Right lobe of liver (tissue), 6 donors: ENCODE measurements around the gene SLC35B2. TPM values are rescaled to one million over a fixed set of nuclear protein-coding genes. Genes with fewer than 3 reads are reported as not detected.

ENCODE experiments used
- ATAC-seq, 4 donors: fragments of 200-7000 bp; cut with Tn5 transposase; one replicate each; pipeline ENCODE4 v1.9.1; 2020; ENCODE audit warnings: mild to moderate bottlenecking in 4 of 4, moderate library complexity in 4 of 4
- DNase-seq, 3 donors: peaks; one replicate each; pipeline ENCODE4 v3.0.0-alpha.2; 2020
- H3K27ac ChIP-seq, 3 donors: fragments of 200-600 bp; one replicate each; pipeline ENCODE4 v1.8.0; 2022
- H3K27me3 ChIP-seq, 2 donors: fragments of 200-600 bp; one replicate each; pipeline ENCODE4 v1.8.0; 2022
- H3K36me3 ChIP-seq, 4 donors: fragments of 200-600 bp; sonication (generic) in 1 of 4; one replicate each; pipeline versions ENCODE4 v1.5.1 to v1.8.0; 2017 to 2022; ENCODE audit warnings: control low read depth in 1 of 4
- H3K4me1 ChIP-seq, 4 donors: fragments of 200-600 bp; sonication (generic) in 1 of 4; one replicate each; pipeline versions ENCODE4 v1.5.1 to v1.8.0; 2017 to 2022; ENCODE audit warnings: control low read depth in 1 of 4
- H3K4me3 ChIP-seq, 3 donors: fragments of 200-600 bp; one replicate each; pipeline ENCODE4 v1.8.0; 2022
- H3K9me3 ChIP-seq, 4 donors: fragments of 200-600 bp; sonication (generic) in 1 of 4; one replicate each; pipeline versions ENCODE4 v1.5.1 to v1.8.0; 2017 to 2022; ENCODE audit warnings: control low read depth in 1 of 4
- CTCF ChIP-seq, 4 donors: fragments of 200-600 bp in 3 of 4; fragments of 450-650 bp in 1 of 4; IDR thresholded peaks; one replicate each; pipeline versions ENCODE4 v1.5.1 to v1.8.0; 2016 to 2022; ENCODE audit warnings: antibody characterized with exemption in 4 of 4, mild to moderate bottlenecking in 2 of 4
- POLR2A ChIP-seq: fragments of 450-650 bp; IDR thresholded peaks from one replicate; pipeline ENCODE4 v1.6.1; 2017; ENCODE audit warnings: antibody characterized with exemption, mild to moderate bottlenecking
- WGBS: methylation state at CpG from one replicate; pipeline ENCODE4 v1.1.6; 2018; ENCODE audit warnings: low coverage, low lambda C conversion rate; ENCODE audit not compliant: insufficient coverage; ENCODE audit errors: missing lambda C conversion rate; 5-methylcytosine and 5-hydroxymethylcytosine counted together
- intact Hi-C, 2 donors: fragments of 100-400 bp; cut with DNase I; formaldehyde crosslinking; loops; one replicate each; pipeline versions ENCODE4 v1.11.2 to v1.14.1; 2022
- total RNA-seq, 6 experiments: library from RNA; depleted of rRNA in 2 of 6; stranded (reverse); fragments of >200 nt in 2 of 6; fragmentation: NEBNext Ultra II Directional in 3 of 6; extraction: Animal tissue kit (Norgen Biotek cat#: 25700) in 3 of 6; gene quantifications; one replicate each; pipeline versions ENCODE4 v1.1.0 to v1.2.4, GENCODE V29; 2016 to 2023
- donor health status: DM: no; HTN: yes; CAD: no.
- donor health status: DM: no; HTN: no; CAD: no.
- donor health status: DM: no; HTN: no; CAD: no.
- donor health status: DM: no; HTN: yes; CAD: no.
- donor health status: DM: no; HTN: yes; CAD: no.

Gene SLC35B2
- total RNA-seq, 6 experiments from 2014 or later: 15.1 to 29.0 (median 20.9) TPM

- peaks cover 0 to 16% (median 7%) of the 10 kb centered on the region in 4 donors for H3K4me1 ChIP-seq
- no peaks in the 10 kb centered on the region for H3K9me3 ChIP-seq
- intact Hi-C loops: loop anchor here (5.0 kb wide), 1 partner anchor 71 kb away; no protein-coding TSS in a partner anchor
- TF ChIP-seq POLR2A: no peak
- TF ChIP-seq CTCF (IDR thresholded peaks at IDR 0.05): no peak
- H3K27me3 ChIP-seq: no peaks in the 10 kb centered on the region
- H3K36me3 ChIP-seq: no peaks in the 10 kb centered on the region
- no peak overlapping the region for H3K4me3 ChIP-seq
- no peak overlapping the region for H3K27ac ChIP-seq
- 73% methylated on average over 3 of the region's 3 CpGs for WGBS
- DNase-seq (peak in 1 of 3 donors; percentile 14), ATAC-seq (no peak)
These were observed 9.0 kb upstream of the SLC35B2 start for GRCh38 chr6:44266347-44266746.

GRCh38 chr6:44265722-44266233 is 8.4 kb upstream of the SLC35B2 start:
- Histone ChIP-seq H3K9me3 (no peaks in the 10 kb centered on the region), H3K27ac (peak overlapping the region; percentile 58 to 88 (median 81)), H3K36me3 (no peaks in the 10 kb centered on the region), H3K27me3 (no peaks in the 10 kb centered on the region), H3K4me3 (peak overlapping the region in 2 of 3 donors; percentile 67 to 97), H3K4me1 (peaks cover 0 to 16% (median 7%) of the 10 kb centered on the region in 4 donors)
- ATAC-seq (no peak), DNase-seq (peak in 1 of 3 donors; percentile 51)
- 60% methylated on average over 16 of the region's 17 CpGs for WGBS
- intact Hi-C loops: loop anchor here (5.0 kb wide), 1 partner anchor 72 kb away; no protein-coding TSS in a partner anchor
- no peak for TF ChIP-seq POLR2A
- TF ChIP-seq CTCF (IDR thresholded peaks at IDR 0.05): no peak

- WGBS: 1% methylated on average over 12 of the region's 72 CpGs
- H3K4me1 ChIP-seq: peaks cover 0 to 16% (median 7%) of the 10 kb centered on the region in 4 donors
- H3K27me3 ChIP-seq: no peaks in the 10 kb centered on the region
- intact Hi-C loops: loop anchor here (5.0 kb wide), 1 partner anchor 72 kb away; no protein-coding TSS in a partner anchor
- DNase-seq: peak; percentile 97 to 99 (median 98)
- no peaks in the 10 kb centered on the region for H3K9me3 ChIP-seq
- peak within 1 kb of the TSS; percentile 67 to 97 (median 86) for H3K4me3 ChIP-seq
- H3K27ac ChIP-seq: peak within 1 kb of the TSS; percentile 58 to 88 (median 81)
- peak; percentile 82 to 95 (median 92) for ATAC-seq
- H3K36me3 ChIP-seq: peaks cover 0 to under 1% (median 0%) of the 10 kb centered on the region in 4 donors
- TF ChIP-seq CTCF (IDR thresholded peaks at IDR 0.05) (peak; percentile 13 to 24 (median 18)), POLR2A (peak; percentile 94)
These were observed 7.8 kb upstream of the SLC35B2 start, which contains the start of gene NFKBIE for GRCh38 chr6:44265007-44265721. Gene NFKBIE (minus strand): TSS chr6:44265551. CDS start chr6:44265346, 205 bp downstream.

- intact Hi-C loops: loop anchor here (5.0 kb wide), 1 partner anchor 73 kb away; no protein-coding TSS in a partner anchor
- H3K4me3 ChIP-seq: peak overlapping the region; percentile 67 to 97 (median 86)
- peak overlapping the region; percentile 58 to 88 (median 81) for H3K27ac ChIP-seq
- peak; percentile 58 to 77 (median 61) for DNase-seq
- no peaks in the 10 kb centered on the region for H3K27me3 ChIP-seq
- WGBS: 8% methylated on average over 9 of the region's 13 CpGs
- H3K36me3 ChIP-seq: peaks cover 0 to 8% (median 0%) of the 10 kb centered on the region in 4 donors
- peaks cover 0 to 16% (median 7%) of the 10 kb centered on the region in 4 donors for H3K4me1 ChIP-seq
- ATAC-seq: peak; percentile 4 to 21 (median 8)
- TF ChIP-seq POLR2A (no peak), CTCF (IDR thresholded peaks at IDR 0.05) (no peak)
- H3K9me3 ChIP-seq: no peaks in the 10 kb centered on the region
These were observed 7.1 kb upstream of the SLC35B2 start for GRCh38 chr6:44264154-44265006.
